Ovary (tissue), 3 donors: Measurements from ENCODE around the gene PANK2.

Experiments used
- POLR2A ChIP-seq: fragments of 450-650 bp; IDR thresholded peaks from one replicate; pipeline ENCODE4 v1.6.1; 2017; ENCODE audit warnings: antibody characterized with exemption, mild to moderate bottlenecking, moderate library complexity
- TF ChIP-seq, protein P1 (sequence below), 3 donors: fragments of 450-650 bp in 2 of 3; fragments of 200-600 bp in 1 of 3; IDR thresholded peaks; one replicate each; pipeline versions ENCODE4 v1.5.1 to v1.8.0; 2016 to 2022; ENCODE audit warnings: antibody characterized with exemption in 3 of 3, mild to moderate bottlenecking in 1 of 3
- donor health status: DM: no; HTN: no; CAD: no.

- TF ChIP-seq, protein P1, sequence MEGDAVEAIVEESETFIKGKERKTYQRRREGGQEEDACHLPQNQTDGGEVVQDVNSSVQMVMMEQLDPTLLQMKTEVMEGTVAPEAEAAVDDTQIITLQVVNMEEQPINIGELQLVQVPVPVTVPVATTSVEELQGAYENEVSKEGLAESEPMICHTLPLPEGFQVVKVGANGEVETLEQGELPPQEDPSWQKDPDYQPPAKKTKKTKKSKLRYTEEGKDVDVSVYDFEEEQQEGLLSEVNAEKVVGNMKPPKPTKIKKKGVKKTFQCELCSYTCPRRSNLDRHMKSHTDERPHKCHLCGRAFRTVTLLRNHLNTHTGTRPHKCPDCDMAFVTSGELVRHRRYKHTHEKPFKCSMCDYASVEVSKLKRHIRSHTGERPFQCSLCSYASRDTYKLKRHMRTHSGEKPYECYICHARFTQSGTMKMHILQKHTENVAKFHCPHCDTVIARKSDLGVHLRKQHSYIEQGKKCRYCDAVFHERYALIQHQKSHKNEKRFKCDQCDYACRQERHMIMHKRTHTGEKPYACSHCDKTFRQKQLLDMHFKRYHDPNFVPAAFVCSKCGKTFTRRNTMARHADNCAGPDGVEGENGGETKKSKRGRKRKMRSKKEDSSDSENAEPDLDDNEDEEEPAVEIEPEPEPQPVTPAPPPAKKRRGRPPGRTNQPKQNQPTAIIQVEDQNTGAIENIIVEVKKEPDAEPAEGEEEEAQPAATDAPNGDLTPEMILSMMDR (IDR thresholded peaks at IDR 0.05), result no peak
- TF ChIP-seq POLR2A, result no peak
Measured at GRCh38 chr20:3876000-3876399, 13.2 kb upstream of the PANK2 start.
